H9 (cell line): ENCODE measurements around the gene TCF20. TPM values are rescaled to one million over a fixed set of nuclear protein-coding genes. Genes with fewer than 3 reads are reported as not detected.

Experiments used
- DNase-seq: peaks from one replicate; pipeline ENCODE4 v3.0.0-alpha.2; 2017
- H2AFZ ChIP-seq: one replicate; pipeline ENCODE4 v1.6.1; 2013; ENCODE audit warnings: mild to moderate bottlenecking, low read length, control low read depth, moderate library complexity
- H2AK5ac ChIP-seq: 2 replicates; pipeline ENCODE4 v1.6.1; 2013; ENCODE audit warnings: low read length, control low read depth, mixed read lengths; ENCODE audit not compliant: insufficient read length
- H2BK120ac ChIP-seq: one replicate; pipeline ENCODE4 v1.6.1; 2013; ENCODE audit warnings: low read depth, mild to moderate bottlenecking, low read length, control low read depth, inconsistent platforms; ENCODE audit not compliant: poor library complexity, severe bottlenecking
- H2BK12ac ChIP-seq: 2 replicates; pipeline ENCODE4 v1.6.1; 2013; ENCODE audit warnings: low read length, control low read depth, mixed read lengths, low read depth; ENCODE audit not compliant: insufficient read length
- H2BK15ac ChIP-seq: 2 replicates; pipeline ENCODE4 v1.6.1; 2013; ENCODE audit warnings: low read depth, low read length, control low read depth
- H2BK20ac ChIP-seq: one replicate; pipeline ENCODE4 v1.6.1; 2013; ENCODE audit warnings: low read depth, mild to moderate bottlenecking, low read length, control low read depth, inconsistent platforms; ENCODE audit not compliant: poor library complexity, severe bottlenecking
- H2BK5ac ChIP-seq: 2 replicates; pipeline ENCODE4 v1.6.1; 2013; ENCODE audit warnings: low read length, control low read depth, mixed read lengths; ENCODE audit not compliant: insufficient read length
- H3K14ac ChIP-seq: 2 replicates; pipeline ENCODE4 v1.6.1; 2013; ENCODE audit warnings: low read length, control low read depth; ENCODE audit not compliant: insufficient read depth
- H3K18ac ChIP-seq: 2 replicates; pipeline ENCODE4 v1.6.1; 2013; ENCODE audit warnings: low read depth, mild to moderate bottlenecking, mixed read lengths, low read length, control low read depth; ENCODE audit not compliant: insufficient read length
- H3K23ac ChIP-seq: 2 replicates; pipeline ENCODE4 v1.6.1; 2013; ENCODE audit warnings: low read length, control low read depth, mixed read lengths, low read depth; ENCODE audit not compliant: insufficient read length
- H3K23me2 ChIP-seq: 2 replicates; pipeline ENCODE4 v1.6.1; 2013; ENCODE audit warnings: low read depth, mild to moderate bottlenecking, mixed read lengths, low read length, control low read depth; ENCODE audit not compliant: insufficient read length, poor library complexity, severe bottlenecking
- H3K27ac ChIP-seq: 2 replicates; pipeline ENCODE4 v1.5.1; 2013; ENCODE audit warnings: low read length, control low read depth, mixed read lengths, low read depth; ENCODE audit not compliant: insufficient read length
- H3K27me3 ChIP-seq: 2 replicates; pipeline ENCODE4 v1.6.1; 2013; ENCODE audit warnings: low read length, control low read depth, inconsistent platforms; ENCODE audit not compliant: insufficient read depth
- H3K4ac ChIP-seq: 2 replicates; pipeline ENCODE4 v1.6.1; 2013; ENCODE audit warnings: low read depth, mild to moderate bottlenecking, control low read depth, inconsistent platforms, low read length, moderate library complexity
- H3K4me1 ChIP-seq: 2 replicates; pipeline ENCODE4 v1.6.1; 2013; ENCODE audit warnings: low read length, control low read depth, inconsistent platforms; ENCODE audit not compliant: insufficient read depth
- H3K4me2 ChIP-seq: 2 replicates; pipeline ENCODE4 v1.6.1; 2013; ENCODE audit warnings: low read length, control low read depth, mixed read lengths; ENCODE audit not compliant: insufficient read length, insufficient read depth
- H3K56ac ChIP-seq: 2 replicates; pipeline ENCODE4 v1.6.1; 2013; ENCODE audit warnings: low read depth, mild to moderate bottlenecking, mixed read lengths, low read length, control low read depth; ENCODE audit not compliant: insufficient read length
- H3K79me1 ChIP-seq: 2 replicates; pipeline ENCODE4 v1.6.1; 2013; ENCODE audit warnings: low read depth, mild to moderate bottlenecking, moderate library complexity, low read length, control low read depth, inconsistent platforms; ENCODE audit not compliant: insufficient read depth, poor library complexity, severe bottlenecking
- H3K79me2 ChIP-seq: 2 replicates; pipeline ENCODE4 v1.6.1; 2013; ENCODE audit warnings: low read length, control low read depth, inconsistent platforms; ENCODE audit not compliant: insufficient read depth
- H3K9ac ChIP-seq: 2 replicates; pipeline ENCODE4 v1.6.1; 2013; ENCODE audit warnings: low read length, control low read depth, mixed read lengths; ENCODE audit not compliant: insufficient read length; ENCODE audit errors: extremely low read depth
- H3K9me3 ChIP-seq: one replicate; pipeline ENCODE4 v1.6.1; 2013; ENCODE audit warnings: low read depth, low read length, inconsistent platforms; ENCODE audit not compliant: control insufficient read depth
- H3T11ph ChIP-seq: one replicate; pipeline ENCODE4 v1.6.1; 2013; ENCODE audit warnings: mild to moderate bottlenecking, low read length, control low read depth, inconsistent platforms
- H4K20me1 ChIP-seq: one replicate; pipeline ENCODE4 v1.6.1; 2013; ENCODE audit not compliant: control insufficient read depth, insufficient read length, insufficient read depth
- H4K5ac ChIP-seq: 2 replicates; pipeline ENCODE4 v1.6.1; 2013; ENCODE audit warnings: low read depth, mild to moderate bottlenecking, mixed read lengths, low read length, control low read depth; ENCODE audit not compliant: insufficient read length
- H4K8ac ChIP-seq: replicated peaks from 2 replicates; pipeline ENCODE4 v1.6.1; 2013; ENCODE audit warnings: low read length, control low read depth, mixed read lengths, low read depth; ENCODE audit not compliant: insufficient read length
- H4K91ac ChIP-seq: 2 replicates; pipeline ENCODE4 v1.6.1; 2013; ENCODE audit warnings: low read depth, mild to moderate bottlenecking, moderate library complexity, mixed read lengths, low read length, control low read depth; ENCODE audit not compliant: insufficient read length
- H3K27ac Mint-ChIP-seq, 3 experiments: 2 replicates in 2 of 3; 3 replicates in 1 of 3; pipeline ENCODE4 v1.8.0; 2020 to 2021; ENCODE audit warnings: mixed read lengths in 3 of 3, mild to moderate bottlenecking in 1 of 3, moderate library complexity in 1 of 3
- H3K27me3 Mint-ChIP-seq: 2 replicates; pipeline ENCODE4 v1.8.0; 2021; ENCODE audit warnings: low read depth, mild to moderate bottlenecking, moderate library complexity, mixed read lengths
- H3K36me3 Mint-ChIP-seq, 3 experiments: 2 replicates in 2 of 3; 3 replicates in 1 of 3; pipeline ENCODE4 v1.8.0; 2020 to 2021; ENCODE audit warnings: low read depth in 3 of 3, mixed read lengths in 3 of 3; ENCODE audit not compliant: insufficient read depth in 1 of 3
- H3K4me1 Mint-ChIP-seq, 2 experiments: 2 replicates each; pipeline ENCODE4 v1.8.0; 2020; ENCODE audit warnings: mixed read lengths in 2 of 2
- H3K4me3 Mint-ChIP-seq, 2 experiments: 2 replicates in 1 of 2; 3 replicates in 1 of 2; pipeline ENCODE4 v1.8.0; 2020 to 2021; ENCODE audit warnings: mild to moderate bottlenecking in 2 of 2, mixed read lengths in 2 of 2, moderate library complexity in 1 of 2
- H3K9me3 Mint-ChIP-seq, 2 experiments: 2 replicates in 1 of 2; 3 replicates in 1 of 2; pipeline ENCODE4 v1.8.0; 2020; ENCODE audit warnings: mild to moderate bottlenecking in 2 of 2, mixed read lengths in 2 of 2, moderate library complexity in 1 of 2
- WGBS: extraction: QIAGEN DNeasy Blood & Tissue Kit; methylation state at CpG from one replicate; pipeline ENCODE4 v1.1.7; 2013; ENCODE audit warnings: missing lambda C conversion rate, low lambda C conversion rate, mixed read lengths; ENCODE audit not compliant: insufficient read length; ENCODE audit errors: extremely low coverage; 5-methylcytosine and 5-hydroxymethylcytosine counted together
- total RNA-seq: library from RNA; stranded (reverse); gene quantifications from 2 replicates; pipeline ENCODE4 v1.2.1, GENCODE V29; 2021
- TF ChIP-seq, protein P1 (sequence below): fragments of 200-600 bp; sonication (generic); conservative IDR thresholded peaks from 3 replicates; pipeline ENCODE4 v1.8.0; 2021; ENCODE audit warnings: antibody characterized with exemption, mild to moderate bottlenecking

TCF20 gene
- total RNA-seq, 1 experiment from 2014 or later = 75.6 TPM

DNA sequence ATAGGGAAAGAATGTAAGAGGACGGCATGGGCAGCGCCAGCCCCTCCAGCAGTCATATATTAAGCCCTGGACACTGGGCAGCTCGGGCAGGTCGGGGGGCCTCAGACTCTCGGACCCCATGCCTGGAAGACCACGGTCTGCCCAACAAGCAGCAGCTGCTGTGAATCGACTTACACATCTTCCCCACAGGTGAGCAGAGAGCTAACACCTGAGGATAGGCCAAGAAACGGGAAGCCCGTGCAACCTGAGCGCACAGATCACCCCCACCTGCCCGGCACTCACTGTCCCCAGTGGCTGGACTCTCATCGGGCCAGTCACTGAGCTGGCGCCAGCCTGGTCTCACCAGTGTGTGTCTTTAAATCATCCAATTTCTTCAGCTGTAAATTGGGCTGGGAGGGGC is 4.7 kb upstream of the TCF20 start:
- H3K56ac ChIP-seq = no peak overlapping the region
- WGBS = no CpG with 5 or more reads among the region's 13 CpGs
- no peak overlapping the region for H2BK5ac ChIP-seq
- no peak overlapping the region for H4K5ac ChIP-seq
- H3K27ac Mint-ChIP-seq = peak overlapping the region in 1 of 3 experiments; percentile 76; a peak in 1 of 7 replicates
- TF ChIP-seq, protein P1, sequence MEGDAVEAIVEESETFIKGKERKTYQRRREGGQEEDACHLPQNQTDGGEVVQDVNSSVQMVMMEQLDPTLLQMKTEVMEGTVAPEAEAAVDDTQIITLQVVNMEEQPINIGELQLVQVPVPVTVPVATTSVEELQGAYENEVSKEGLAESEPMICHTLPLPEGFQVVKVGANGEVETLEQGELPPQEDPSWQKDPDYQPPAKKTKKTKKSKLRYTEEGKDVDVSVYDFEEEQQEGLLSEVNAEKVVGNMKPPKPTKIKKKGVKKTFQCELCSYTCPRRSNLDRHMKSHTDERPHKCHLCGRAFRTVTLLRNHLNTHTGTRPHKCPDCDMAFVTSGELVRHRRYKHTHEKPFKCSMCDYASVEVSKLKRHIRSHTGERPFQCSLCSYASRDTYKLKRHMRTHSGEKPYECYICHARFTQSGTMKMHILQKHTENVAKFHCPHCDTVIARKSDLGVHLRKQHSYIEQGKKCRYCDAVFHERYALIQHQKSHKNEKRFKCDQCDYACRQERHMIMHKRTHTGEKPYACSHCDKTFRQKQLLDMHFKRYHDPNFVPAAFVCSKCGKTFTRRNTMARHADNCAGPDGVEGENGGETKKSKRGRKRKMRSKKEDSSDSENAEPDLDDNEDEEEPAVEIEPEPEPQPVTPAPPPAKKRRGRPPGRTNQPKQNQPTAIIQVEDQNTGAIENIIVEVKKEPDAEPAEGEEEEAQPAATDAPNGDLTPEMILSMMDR = no peak
- H3K4me1 ChIP-seq = peaks cover 6% of the 10 kb centered on the region; the same call in 1 of the 2 replicates
- no peak overlapping the region for H2BK120ac ChIP-seq
- H2BK20ac ChIP-seq = no peak overlapping the region
- no peak overlapping the region; the same call in 1 of the 2 replicates for H3K14ac ChIP-seq
- H3K9me3 ChIP-seq = no peaks in the 10 kb centered on the region
- H3K4me3 Mint-ChIP-seq = peak overlapping the region in 1 of 2 experiments; percentile 30; a peak in 1 of 5 replicates
- H3K9me3 Mint-ChIP-seq = no peaks in the 10 kb centered on the region; a peak in 1 of 5 replicates
- H3K4ac ChIP-seq = no peak overlapping the region
- no peak overlapping the region for H3K27ac ChIP-seq
- H4K8ac ChIP-seq = no peak overlapping the region
- H3K27me3 ChIP-seq = peaks cover 3% of the 10 kb centered on the region; the same call in 1 of the 2 replicates
- H3K23ac ChIP-seq = no peak overlapping the region
- no peaks in the 10 kb centered on the region for H3K79me1 ChIP-seq
- H3K79me2 ChIP-seq = no peaks in the 10 kb centered on the region
- H3K36me3 Mint-ChIP-seq = peaks cover 5 to 8% (median 5%) of the 10 kb centered on the region in 3 experiments; a peak in 6 of 7 replicates
- no peak overlapping the region for H3K9ac ChIP-seq
- no peak overlapping the region for H3K4me2 ChIP-seq
- H3K23me2 ChIP-seq = no peaks in the 10 kb centered on the region
- DNase-seq = no peak
- H4K91ac ChIP-seq = no peak overlapping the region
- peaks cover 70% of the 10 kb centered on the region for H3K27me3 Mint-ChIP-seq
- no peaks in the 10 kb centered on the region for H4K20me1 ChIP-seq
- H3T11ph ChIP-seq = no peak overlapping the region
- H3K4me1 Mint-ChIP-seq = peaks cover 47% of the 10 kb centered on the region in 2 experiments
- H2BK15ac ChIP-seq = no peak overlapping the region
- no peak overlapping the region for H2BK12ac ChIP-seq
- no peak overlapping the region for H2AK5ac ChIP-seq
- H3K18ac ChIP-seq = no peak overlapping the region
- H2AFZ ChIP-seq = no peak overlapping the region
